ENCODE data around the gene HCST.
"Not testable (repeated sequence)": the region's sequence is repeated elsewhere in the genome, so short reads cannot be mapped to it uniquely, and the experiment has no call there.

Gene HCST

GRCh38 chr19:35901854-35902661, at the start of gene HCST:
TSS of gene HCST (plus strand) at chr19:35902529. CDS start at chr19:35902594, 65 bp downstream.
- DNase-seq = no peak

DNA sequence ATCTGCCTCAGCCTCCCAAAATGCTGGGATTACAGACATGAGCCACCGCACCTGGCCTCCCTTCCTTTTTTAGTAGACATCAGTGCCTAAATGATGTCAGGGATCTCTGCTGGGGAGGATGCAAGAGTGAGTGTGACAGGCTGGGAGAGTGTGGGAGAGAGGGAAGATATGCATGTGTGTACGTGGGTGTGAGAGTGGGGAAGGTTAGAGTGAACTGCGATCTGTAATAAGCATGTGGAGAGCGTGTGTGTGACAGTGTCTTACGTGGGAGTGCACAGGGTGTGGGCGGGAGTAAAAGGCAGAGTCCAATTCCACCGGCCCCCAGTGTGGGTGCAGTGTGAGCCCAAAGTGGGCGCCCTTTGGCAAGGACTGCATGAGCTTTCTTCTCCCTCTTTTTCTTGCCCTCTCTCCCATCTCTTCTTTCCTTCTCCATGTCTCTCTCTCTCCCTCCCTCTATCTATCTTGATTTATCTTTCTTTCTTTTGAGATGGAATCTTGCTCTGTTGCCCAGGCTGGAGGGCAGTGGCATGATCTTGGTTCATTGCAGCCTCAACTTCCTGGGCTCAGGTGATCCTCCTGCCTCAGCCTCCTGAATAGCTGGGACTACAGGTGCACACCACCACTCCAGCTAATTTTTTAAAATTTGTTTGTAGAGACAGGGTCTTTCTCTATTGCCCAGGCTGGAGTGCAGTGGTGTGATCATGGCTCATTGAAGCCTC, 49.1 kb upstream of the HCST start:
- DNase-seq = no peak

DNA sequence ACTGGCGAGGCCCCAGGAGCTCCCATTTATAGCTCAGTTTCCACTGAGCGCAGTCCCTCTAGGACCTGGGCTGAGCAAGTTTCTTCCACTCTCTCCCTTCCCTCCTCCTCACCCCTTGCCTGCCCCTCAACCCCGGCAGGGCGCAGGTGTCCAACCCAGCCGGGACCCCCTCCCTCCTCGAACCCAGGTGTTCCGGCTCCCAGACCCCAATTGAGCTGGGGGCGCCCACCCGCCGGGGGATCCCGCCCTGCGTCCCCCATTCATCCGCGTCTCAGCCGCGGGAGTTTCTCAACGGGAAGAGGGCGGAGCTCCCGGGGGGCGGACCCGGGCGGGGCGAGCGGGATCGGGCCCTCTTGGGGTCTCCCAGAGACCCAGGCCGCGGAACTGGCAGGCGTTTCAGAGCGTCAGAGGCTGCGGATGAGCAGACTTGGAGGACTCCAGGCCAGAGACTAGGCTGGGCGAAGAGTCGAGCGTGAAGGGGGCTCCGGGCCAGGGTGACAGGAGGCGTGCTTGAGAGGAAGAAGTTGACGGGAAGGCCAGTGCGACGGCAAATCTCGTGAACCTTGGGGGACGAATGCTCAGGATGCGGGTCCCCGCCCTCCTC, 45.7 kb upstream of the HCST start, which contains the start of gene KIRREL2:
TSS of gene KIRREL2 (plus strand) at position 366 of the 604 bp plus-strand sequence. CDS start at position 575, 209 bp downstream.
- peak; percentile 32 for DNase-seq

GRCh38 chr19:35858311-35858710, 44.0 kb upstream of the HCST start:
- DNase-seq = no peak

- no peak for DNase-seq
Observed at GRCh38 chr19:35859414-35859813, 42.9 kb upstream of the HCST start.

DNA sequence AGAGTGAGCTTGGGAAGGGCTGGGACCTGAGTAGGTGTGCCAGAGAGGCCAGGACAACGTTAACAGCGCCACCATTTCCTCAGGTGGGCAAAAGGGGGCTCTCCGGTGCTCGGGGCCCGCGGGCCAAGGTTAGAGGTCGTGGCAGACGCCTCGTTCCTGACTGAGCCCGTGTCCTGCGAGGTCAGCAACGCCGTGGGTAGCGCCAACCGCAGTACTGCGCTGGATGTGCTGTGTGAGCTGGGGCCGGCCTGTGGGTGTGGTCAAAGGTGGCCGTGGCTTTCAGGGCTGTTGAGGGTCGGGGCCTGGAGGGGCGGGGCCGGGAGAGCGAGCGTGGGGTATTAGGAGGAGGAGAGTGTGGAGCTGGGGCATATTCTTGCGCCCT, 41.9 kb upstream of the HCST start:
- DNase-seq = no peak

DNA sequence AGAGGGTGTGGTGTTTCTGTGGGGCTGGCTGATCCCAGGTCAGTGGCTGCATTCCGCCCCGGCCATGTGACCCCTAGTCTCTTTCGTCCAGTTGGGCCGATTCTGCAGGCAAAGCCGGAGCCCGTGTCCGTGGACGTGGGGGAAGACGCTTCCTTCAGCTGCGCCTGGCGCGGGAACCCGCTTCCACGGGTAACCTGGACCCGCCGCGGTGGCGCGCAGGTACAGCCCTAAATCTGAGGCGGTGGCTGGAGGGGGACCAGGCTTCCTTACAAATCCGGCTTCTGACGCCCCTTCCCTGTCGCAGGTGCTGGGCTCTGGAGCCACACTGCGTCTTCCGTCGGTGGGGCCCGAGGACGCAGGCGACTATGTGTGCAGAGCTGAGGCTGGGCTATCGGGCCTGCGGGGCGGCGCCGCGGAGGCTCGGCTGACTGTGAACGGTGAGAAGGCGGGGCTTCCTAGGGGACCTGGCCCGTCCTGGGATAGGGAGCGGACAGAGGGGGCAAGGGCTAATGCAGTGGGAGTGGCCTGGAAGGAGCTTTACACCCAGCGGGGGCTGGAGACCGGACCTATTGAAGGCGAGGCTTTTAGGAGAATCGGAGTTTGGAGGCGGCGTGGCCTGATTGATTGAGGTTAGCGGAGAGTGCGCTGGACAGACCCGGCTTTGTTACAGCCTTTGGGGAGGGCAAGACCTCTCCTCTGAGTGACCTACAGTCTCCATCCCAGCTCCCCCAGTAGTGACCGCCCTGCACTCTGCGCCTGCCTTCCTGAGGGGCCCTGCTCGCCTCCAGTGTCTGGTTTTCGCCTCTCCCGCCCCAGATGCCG, 41.3 kb upstream of the HCST start:
- no peak for DNase-seq

GRCh38 chr19:35861640-35862160, 40.6 kb upstream of the HCST start:
- DNase-seq = no peak

DNA sequence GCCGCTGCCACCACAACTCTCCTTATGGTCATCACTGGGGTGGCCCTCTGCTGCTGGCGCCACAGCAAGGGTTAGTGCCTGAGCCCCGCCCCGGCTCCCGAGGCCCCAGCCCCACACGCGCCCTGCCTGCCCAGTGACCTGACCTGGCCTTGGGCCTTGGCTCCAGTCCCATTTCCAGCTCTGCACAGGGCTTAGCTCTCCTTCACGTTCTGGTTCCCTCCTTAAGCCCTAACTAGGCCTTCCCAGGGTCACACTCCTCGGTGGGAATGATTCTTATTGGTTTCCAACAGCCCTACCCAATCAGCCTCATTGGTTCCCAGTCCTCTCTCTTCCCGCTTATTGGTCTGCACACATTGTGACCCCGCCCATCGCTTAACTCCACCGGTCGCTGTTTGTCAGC, 39.8 kb upstream of the HCST start:
- DNase-seq = no peak

- no peak for DNase-seq
Observed at GRCh38 chr19:35863018-35863417, 39.3 kb upstream of the HCST start.

DNA sequence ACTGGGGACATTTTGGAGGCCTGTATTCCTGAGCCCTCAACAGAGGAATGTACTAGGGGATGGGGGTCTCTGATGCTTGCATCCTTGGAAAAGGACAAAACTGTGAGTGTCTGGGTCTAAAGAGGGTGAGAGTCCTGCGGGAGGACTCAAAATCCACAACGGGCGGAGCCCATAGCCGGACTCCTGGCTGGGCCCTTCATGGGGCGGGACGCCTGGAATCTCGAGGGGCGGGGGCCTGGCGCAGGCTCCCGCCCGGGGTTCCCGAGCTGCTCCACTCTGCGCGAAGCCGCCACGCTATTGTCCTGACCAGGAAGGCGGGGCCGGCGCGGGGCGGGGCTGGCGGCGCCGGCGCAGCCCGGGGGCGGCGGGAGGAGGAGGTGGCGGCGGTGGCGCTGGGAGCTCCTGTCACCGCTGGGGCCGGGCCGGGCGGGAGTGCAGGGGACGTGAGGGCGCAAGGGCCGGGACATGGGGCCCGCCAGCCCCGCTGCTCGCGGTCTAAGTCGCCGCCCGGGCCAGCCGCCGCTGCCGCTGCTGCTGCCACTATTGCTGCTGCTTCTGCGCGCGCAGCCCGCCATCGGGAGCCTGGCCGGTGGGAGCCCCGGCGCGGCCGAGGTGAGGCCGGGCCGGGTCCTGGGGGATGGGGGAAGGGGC, 34.0 kb upstream of the HCST start, which contains the start of gene APLP1:
TSS of gene APLP1 (plus strand) at position 403 of the 651 bp plus-strand sequence. CDS start at position 466, 63 bp downstream.
- DNase-seq = peak; percentile 57

- no peak for DNase-seq
Observed at GRCh38 chr19:35868823-35869326, 33.5 kb upstream of the HCST start.

GRCh38 chr19:35869327-35870123, 32.8 kb upstream of the HCST start:
- peak; percentile 94 for DNase-seq

- DNase-seq = not testable (repeated sequence)
Observed at GRCh38 chr19:35870124-35870736, 32.1 kb upstream of the HCST start.

- DNase-seq = no peak
Observed at GRCh38 chr19:35870798-35871197, 31.5 kb upstream of the HCST start.

GRCh38 chr19:35871611-35872010, 30.7 kb upstream of the HCST start:
- DNase-seq = no peak

DNA sequence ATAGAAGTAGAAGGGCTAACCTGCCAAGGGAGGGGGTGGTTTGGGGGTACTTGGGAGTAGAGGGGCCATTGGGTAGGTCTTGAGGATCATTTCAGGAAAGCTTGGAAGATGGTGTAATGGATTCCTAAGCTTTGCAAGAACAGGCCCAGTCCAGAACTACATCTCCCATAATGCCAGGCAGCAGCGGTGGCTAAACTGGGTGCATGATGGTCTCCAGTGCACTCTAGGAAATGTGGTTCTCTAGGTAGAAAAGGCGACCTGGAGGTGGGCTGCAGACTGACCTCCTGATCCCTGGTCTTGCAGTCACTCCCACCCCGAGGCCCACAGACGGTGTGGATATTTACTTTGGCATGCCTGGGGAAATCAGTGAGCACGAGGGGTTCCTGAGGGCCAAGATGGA, 30.1 kb upstream of the HCST start:
- no peak for DNase-seq

GRCh38 chr19:35874392-35874930, 27.9 kb upstream of the HCST start:
- DNase-seq = no peak

- no peak for DNase-seq
Observed at GRCh38 chr19:35879068-35879467, 23.3 kb upstream of the HCST start.

GRCh38 chr19:35879770-35880317, 22.5 kb upstream of the HCST start:
- peak; percentile 16 for DNase-seq

Data from NCI-H1105 (cell line).